Astrocyte of the spinal cord (primary cell): ENCODE data around the gene PRM1.

Source experiments
- DNase-seq: peaks from one replicate; pipeline ENCODE4 v3.0.0; 2011; ENCODE audit warnings: low read depth, low spot score
- H3K4me3 ChIP-seq: 2 replicates; pipeline ENCODE4 v1.5.1; 2011; ENCODE audit warnings: low read depth, mild to moderate bottlenecking, low read length, moderate library complexity
- in situ Hi-C: cut with HindIII; loops from 2 replicates; pipeline ENCODE4 v1.10.0; 2017; ENCODE audit warnings: low sequenced_read_pairs
- TF ChIP-seq, protein P1 (sequence below): IDR thresholded peaks from 2 replicates; pipeline ENCODE4 v1.5.1; 2012; ENCODE audit warnings: low read depth, mild to moderate bottlenecking, low read length, inconsistent platforms

PRM1 gene

DNA sequence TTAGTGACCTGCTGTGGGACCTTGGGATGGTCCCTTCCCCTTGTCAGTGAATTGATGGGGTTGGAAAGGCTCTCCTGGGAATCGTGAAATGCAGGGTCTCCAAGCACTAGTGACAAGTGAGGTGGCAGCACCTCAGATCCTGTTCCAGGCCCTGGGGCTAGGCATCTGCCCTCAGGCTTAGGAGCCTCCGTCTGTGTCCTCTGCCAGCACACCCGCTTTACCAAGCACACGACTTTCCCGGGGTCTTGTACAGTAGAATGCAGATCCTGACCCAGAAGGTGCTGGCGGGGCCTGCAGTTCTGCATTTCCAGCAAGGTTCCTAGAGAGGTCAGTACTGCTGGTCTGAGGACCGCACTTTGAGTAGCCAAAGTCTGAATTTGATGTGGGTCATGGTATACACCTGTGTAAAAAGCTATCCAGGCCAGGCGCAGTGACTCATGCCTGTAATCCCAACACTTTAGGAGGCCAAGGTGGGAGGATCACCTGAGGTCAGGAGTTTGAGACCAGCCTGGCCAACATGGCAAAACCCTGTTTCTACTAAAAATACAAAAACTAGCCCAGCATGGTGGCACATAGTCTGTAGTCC, 33.3 kb upstream of the PRM1 start:
- H3K4me3 ChIP-seq: no peak overlapping the region
- TF ChIP-seq, protein P1, sequence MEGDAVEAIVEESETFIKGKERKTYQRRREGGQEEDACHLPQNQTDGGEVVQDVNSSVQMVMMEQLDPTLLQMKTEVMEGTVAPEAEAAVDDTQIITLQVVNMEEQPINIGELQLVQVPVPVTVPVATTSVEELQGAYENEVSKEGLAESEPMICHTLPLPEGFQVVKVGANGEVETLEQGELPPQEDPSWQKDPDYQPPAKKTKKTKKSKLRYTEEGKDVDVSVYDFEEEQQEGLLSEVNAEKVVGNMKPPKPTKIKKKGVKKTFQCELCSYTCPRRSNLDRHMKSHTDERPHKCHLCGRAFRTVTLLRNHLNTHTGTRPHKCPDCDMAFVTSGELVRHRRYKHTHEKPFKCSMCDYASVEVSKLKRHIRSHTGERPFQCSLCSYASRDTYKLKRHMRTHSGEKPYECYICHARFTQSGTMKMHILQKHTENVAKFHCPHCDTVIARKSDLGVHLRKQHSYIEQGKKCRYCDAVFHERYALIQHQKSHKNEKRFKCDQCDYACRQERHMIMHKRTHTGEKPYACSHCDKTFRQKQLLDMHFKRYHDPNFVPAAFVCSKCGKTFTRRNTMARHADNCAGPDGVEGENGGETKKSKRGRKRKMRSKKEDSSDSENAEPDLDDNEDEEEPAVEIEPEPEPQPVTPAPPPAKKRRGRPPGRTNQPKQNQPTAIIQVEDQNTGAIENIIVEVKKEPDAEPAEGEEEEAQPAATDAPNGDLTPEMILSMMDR: no peak
- DNase-seq: no peak
- in situ Hi-C loops: no loop called here

DNA sequence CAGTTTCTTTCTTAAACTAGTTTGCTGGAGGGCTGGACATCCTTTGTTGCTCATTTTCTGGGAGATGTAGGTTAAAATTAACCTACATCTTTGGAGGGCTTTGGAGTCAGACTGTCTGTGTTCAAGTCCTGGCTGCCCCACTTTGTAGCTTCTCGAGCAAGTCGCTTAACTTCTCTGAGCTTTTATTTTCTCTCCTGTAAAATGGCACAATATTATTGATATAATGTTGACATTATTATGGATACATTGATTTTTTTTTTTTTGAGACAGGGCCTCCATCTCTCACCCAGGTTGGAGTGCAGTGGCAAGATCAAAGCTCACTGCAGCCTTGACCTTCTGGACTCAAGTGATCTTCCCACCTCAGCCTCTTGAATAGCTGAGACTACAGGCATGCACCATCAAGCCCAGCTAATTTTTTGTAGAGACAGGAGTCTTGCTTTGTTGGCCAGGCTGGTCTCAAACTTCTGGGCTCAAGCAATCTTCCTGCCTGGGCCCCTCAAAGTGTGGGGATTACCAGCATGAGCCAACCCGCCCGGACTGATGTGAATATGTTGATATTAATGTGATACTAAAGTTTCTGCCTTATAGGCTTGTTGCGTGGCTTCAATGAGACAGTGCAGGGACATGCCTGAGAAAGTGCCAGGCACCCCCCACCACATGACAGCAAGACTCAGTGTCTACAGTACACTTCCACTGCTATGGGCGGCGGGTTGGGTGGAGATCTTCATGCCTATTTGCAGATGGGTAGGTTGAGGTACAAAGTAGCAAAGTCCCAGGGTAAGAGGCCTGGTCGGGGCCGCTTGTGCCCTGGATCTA, 32.6 kb upstream of the PRM1 start:
- TF ChIP-seq, protein P1: no peak
- DNase-seq: no peak
- in situ Hi-C loops: no loop called here
- no peak overlapping the region for H3K4me3 ChIP-seq

DNA sequence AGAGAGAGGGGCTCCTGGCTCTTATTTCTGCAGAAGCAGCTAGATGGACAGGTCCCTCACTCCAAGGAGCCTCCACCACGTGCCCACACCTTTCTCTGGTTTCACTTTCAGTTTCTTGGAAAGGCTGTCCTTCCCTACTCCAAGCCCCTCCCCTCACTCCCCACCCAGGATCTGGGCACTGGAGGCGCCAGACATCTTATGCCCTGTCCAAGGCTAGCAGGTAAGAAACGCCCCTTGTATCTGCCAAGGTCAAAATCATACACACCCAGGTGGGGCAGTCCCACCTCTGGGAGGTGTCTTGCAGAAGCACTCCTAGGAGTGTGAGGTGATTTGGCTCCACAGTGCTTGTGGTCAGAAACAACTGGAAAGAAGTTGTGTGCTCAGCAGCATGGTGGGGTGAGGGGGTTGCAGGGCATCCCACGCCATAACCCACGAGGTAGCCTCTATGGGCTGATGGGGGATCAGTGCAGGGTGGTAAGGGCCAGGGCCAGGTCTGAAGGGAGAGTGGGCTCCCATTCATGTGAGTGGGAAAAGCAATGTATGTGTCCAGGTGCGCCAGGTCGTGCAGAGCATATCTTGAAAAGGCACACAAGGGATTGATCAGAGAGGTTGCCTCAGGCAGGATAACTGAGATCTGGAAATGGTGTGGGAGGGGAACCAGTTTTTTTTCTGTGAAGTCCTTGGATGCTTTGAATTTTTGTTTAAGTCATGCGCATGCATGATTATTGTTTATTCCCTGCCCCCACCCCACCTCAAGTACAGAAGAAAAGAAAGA, 31.8 kb upstream of the PRM1 start:
- in situ Hi-C loops: no loop called here
- H3K4me3 ChIP-seq: no peak overlapping the region
- TF ChIP-seq, protein P1: no peak
- peak; percentile 48 for DNase-seq

DNA sequence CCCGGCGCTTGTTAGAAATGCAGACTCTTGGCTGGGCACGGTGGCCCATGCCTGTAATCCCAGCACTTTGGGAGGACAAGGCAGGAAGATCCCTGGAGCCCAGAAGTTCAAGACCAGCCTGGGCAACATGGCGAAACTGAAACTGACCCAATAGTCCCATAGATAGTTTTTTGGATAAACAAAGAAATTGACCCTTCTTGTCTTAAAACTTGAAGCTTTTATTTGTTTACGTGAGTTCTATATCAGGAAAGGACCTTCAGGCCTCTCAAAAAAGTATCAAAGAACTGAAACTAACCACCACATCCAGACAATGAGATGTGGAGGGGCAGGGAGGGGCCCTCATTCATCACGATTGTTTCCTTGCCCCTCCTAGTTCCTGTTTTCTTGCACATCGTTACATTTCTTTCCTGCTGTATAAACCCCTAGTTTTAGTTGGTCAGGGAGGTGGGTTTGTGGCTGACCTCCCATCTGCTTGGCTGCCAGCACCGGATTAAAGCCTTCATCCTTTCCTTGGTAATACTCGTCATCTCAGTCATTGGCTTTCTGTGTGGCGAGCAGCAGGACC, 29.9 kb upstream of the PRM1 start:
- H3K4me3 ChIP-seq: no peak overlapping the region
- TF ChIP-seq, protein P1: no peak
- peak; percentile 9 for DNase-seq
- in situ Hi-C loops: no loop called here

DNA sequence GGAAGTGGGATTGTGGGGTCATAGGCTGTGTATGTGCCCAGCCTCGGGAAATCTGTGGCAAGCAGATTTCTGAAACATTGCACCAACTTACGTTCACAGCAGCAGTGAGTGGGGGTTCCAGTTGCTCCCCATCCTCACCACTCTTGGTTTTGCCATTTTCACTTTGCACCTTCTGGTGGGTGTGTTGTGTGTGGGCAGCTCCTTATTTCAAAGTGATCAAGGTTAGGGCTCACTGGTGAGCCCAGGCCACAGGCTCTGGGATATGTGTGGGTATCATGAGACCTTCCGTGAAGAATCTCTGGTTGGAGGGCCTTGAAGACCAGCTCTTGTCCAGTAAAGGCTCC, 29.5 kb upstream of the PRM1 start:
- TF ChIP-seq, protein P1: no peak
- H3K4me3 ChIP-seq: no peak overlapping the region
- in situ Hi-C loops: no loop called here
- no peak for DNase-seq

DNA sequence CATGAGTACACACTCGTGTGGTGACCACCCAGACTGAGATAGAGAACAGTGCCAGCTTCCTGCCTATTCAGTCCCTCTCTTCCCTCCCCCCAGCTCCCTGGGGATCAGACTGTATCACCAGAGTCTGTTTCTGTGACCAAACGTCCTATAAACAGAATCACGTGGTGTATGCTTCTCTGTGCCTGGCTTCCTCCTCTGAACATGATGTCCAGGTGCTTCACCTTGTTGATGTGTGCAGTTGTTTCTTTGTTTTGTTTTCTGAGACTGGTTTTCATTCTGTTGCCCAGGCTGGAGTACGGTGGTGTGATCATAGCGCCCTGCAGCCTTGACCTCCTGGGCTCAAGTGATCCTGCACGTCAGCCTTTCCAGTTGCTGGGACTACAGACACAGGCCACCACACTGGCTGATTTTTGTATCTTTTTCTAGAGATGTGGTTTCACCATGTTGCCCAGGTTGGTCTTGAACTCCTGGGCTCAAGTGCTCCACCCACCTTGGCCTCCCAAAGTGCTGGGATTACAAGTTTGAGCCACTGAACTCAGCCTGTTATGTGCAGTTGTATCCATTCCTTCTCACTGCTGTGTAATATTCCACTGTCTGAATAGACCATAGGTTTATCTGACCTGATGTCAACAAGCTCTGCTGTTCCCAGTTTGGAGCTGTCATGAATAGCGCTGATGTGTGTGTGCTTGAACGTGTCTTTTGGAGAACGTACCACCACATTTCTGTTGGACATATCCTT, 28.9 kb upstream of the PRM1 start:
- TF ChIP-seq, protein P1: no peak
- in situ Hi-C loops: no loop called here
- no peak overlapping the region for H3K4me3 ChIP-seq
- no peak for DNase-seq
